Suprapubic skin (tissue), 4 donors: ENCODE data around the gene PRPSAP2.
"Not testable (repeated sequence)": the region's sequence is repeated elsewhere in the genome, so short reads cannot be mapped to it uniquely, and the experiment has no call there.

Experiments used
- EP300 ChIP-seq: sonication (generic); formaldehyde crosslinking; IDR thresholded peaks from one replicate; pipeline ENCODE4 v1.6.1; 2017; ENCODE audit warnings: antibody characterized with exemption
- POLR2A ChIP-seq, 2 donors: fragments of 450-650 bp; IDR thresholded peaks; one replicate each; pipeline ENCODE4 v1.6.1; 2017; ENCODE audit warnings: antibody characterized with exemption in 2 of 2, mild to moderate bottlenecking in 2 of 2, moderate library complexity in 2 of 2
- POLR2AphosphoS5 ChIP-seq, 3 donors: sonication (generic); formaldehyde crosslinking; IDR thresholded peaks; one replicate each; pipeline ENCODE4 v1.6.1; 2017; ENCODE audit warnings: antibody characterized with exemption in 3 of 3
- TF ChIP-seq, protein P1 (sequence below), 2 donors: fragments of 200-600 bp in 1 of 2; fragments of 450-650 bp in 1 of 2; sonication (generic) in 1 of 2; IDR thresholded peaks; one replicate each; pipeline ENCODE4 v1.5.1; 2016 to 2019; ENCODE audit warnings: antibody characterized with exemption in 2 of 2, mild to moderate bottlenecking in 1 of 2, moderate library complexity in 1 of 2

DNA sequence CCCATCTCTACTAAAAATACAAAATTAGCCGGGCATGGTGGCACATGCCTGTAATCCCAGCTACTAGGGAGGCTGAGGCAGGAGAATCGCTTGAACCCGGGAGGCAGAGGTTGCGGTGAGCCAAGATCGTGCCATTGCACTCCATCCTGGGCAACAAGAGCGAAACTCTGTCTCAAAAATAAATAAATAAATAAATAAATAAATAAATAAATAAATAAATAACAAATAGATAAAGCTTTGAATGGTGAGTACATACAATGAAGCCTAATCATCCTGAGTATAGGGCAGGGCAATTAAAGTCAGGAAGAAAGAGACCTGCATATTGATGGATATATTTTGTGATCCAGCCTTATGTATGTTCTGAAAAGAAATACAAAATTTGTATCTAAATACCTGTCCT, 98.1 kb downstream of the PRPSAP2 start:
- TF ChIP-seq, protein P1, sequence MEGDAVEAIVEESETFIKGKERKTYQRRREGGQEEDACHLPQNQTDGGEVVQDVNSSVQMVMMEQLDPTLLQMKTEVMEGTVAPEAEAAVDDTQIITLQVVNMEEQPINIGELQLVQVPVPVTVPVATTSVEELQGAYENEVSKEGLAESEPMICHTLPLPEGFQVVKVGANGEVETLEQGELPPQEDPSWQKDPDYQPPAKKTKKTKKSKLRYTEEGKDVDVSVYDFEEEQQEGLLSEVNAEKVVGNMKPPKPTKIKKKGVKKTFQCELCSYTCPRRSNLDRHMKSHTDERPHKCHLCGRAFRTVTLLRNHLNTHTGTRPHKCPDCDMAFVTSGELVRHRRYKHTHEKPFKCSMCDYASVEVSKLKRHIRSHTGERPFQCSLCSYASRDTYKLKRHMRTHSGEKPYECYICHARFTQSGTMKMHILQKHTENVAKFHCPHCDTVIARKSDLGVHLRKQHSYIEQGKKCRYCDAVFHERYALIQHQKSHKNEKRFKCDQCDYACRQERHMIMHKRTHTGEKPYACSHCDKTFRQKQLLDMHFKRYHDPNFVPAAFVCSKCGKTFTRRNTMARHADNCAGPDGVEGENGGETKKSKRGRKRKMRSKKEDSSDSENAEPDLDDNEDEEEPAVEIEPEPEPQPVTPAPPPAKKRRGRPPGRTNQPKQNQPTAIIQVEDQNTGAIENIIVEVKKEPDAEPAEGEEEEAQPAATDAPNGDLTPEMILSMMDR (IDR thresholded peaks at IDR 0.05), result not testable (repeated sequence)
- not testable (repeated sequence) for TF ChIP-seq POLR2AphosphoS5 (IDR thresholded peaks at IDR 0.05); EP300; POLR2A (IDR thresholded peaks at IDR 0.05)
